Rectal smooth muscle tissue (tissue), 1 donor: ENCODE data around the gene ZNF22.

Source experiments
- H3K27ac ChIP-seq: one replicate; pipeline ENCODE4 v1.7.0; 2013; ENCODE audit warnings: low read depth, low read length, inconsistent platforms
- H3K27me3 ChIP-seq: one replicate; pipeline ENCODE4 v1.7.0; 2013; ENCODE audit warnings: low read length; ENCODE audit not compliant: control insufficient read depth, insufficient read depth
- H3K36me3 ChIP-seq: one replicate; pipeline ENCODE4 v1.7.0; 2013; ENCODE audit warnings: low read length; ENCODE audit not compliant: control insufficient read depth, insufficient read depth
- H3K4me1 ChIP-seq: one replicate; pipeline ENCODE4 v1.7.0; 2013; ENCODE audit warnings: low read length; ENCODE audit not compliant: control insufficient read depth, insufficient read depth
- H3K4me3 ChIP-seq: one replicate; pipeline ENCODE4 v1.7.0; 2013; ENCODE audit warnings: low read length
- H3K9ac ChIP-seq: one replicate; pipeline ENCODE4 v1.7.0; 2013; ENCODE audit warnings: low read length

Gene ZNF22

DNA sequence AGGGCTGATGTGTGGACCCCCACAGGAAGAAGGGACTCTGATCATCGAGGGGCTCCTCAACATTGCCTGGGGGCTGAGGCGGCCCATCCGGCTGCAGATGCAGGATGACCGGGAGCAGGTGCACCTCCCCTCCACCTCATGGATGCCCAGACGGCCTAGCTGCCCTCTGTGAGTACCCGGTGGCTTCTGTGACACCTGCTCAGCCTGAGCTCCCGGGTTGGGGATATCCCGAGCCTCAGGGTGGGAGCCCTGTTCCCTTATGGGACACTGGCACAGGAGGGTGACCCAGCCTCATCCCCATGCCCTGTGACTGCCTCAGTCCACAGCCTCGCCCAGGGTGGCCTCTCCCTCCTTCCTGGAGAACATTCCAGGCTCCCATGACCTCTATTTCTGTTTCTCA is 18.2 kb upstream of the ZNF22 start:
- H3K9ac ChIP-seq = no peak overlapping the region
- H3K27ac ChIP-seq = peak overlapping the region; percentile 82
- peaks cover 34% of the 10 kb centered on the region for H3K4me1 ChIP-seq
- H3K4me3 ChIP-seq = no peak overlapping the region
- H3K36me3 ChIP-seq = peaks cover 9% of the 10 kb centered on the region
- no peaks in the 10 kb centered on the region for H3K27me3 ChIP-seq

DNA sequence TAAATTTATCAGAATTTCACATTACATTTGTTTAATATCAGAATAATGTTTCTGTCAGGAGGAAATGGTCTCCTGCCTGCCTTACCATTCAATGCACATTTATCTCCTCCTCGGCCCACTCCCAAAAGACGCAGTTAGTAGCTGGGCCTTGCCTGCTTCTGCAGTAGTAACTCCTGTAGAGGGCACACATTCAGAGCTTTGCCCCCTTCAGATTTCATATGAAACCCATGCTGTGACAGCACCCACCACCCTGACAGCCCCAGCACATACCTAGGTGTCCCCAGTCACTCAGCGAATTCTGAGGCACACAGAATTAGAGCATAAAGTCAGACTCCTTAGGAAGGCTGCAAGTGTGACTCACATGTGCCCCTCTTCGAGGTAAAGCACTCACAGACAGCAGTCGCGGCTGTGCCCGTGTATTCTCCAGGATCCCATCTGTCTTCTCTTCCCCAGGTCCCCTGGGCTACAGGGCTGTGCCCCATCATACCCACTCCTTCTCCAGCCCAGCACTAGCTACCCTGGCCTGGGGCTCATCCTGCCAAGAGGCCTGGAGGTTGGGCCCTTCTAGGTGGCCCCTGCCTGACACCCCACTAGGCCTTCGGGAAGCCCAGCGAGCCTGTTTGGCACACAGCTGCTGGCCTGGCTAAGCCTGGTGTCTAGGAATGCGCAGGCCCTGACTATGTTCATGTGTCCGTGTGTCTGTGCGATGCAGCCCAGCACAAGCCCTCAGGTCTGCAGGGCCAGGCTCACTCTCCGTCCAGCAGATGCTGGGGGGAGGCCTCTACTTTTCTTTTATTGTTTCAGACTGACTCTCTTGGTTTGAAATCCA is 17.4 kb upstream of the ZNF22 start:
- Histone ChIP-seq H3K4me1 (peaks cover 31% of the 10 kb centered on the region), H3K27ac (no peak overlapping the region), H3K27me3 (no peaks in the 10 kb centered on the region), H3K9ac (no peak overlapping the region), H3K4me3 (no peak overlapping the region), H3K36me3 (peaks cover 9% of the 10 kb centered on the region)

GRCh38 chr10:44983895-44984278 is 16.8 kb upstream of the ZNF22 start:
- peaks cover 31% of the 10 kb centered on the region for H3K4me1 ChIP-seq
- no peaks in the 10 kb centered on the region for H3K27me3 ChIP-seq
- H3K27ac ChIP-seq = no peak overlapping the region
- no peak overlapping the region for H3K4me3 ChIP-seq
- no peak overlapping the region for H3K9ac ChIP-seq
- peaks cover 9% of the 10 kb centered on the region for H3K36me3 ChIP-seq

DNA sequence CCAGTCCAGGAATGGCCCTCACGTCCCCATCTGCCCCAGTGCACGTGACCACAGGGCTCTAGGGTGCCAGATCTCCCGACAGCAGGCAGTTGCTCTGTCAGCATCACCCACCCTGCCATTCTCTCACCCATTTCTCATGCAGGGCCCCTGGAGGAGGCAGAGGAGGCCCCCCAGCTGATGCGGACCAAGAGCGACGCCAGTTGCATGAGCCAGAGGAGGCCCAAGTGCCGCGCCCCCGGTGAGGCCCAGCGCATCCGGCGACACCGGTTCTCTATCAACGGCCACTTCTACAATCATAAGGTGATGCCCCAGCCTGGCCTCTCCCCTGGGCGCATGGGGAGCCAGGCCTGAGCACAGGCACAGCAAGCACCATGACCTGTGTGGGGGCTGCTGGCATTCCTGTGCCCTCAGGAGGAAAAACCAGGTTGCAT is 16.0 kb upstream of the ZNF22 start:
- no peak overlapping the region for H3K9ac ChIP-seq
- no peaks in the 10 kb centered on the region for H3K27me3 ChIP-seq
- no peak overlapping the region for H3K4me3 ChIP-seq
- peaks cover 16% of the 10 kb centered on the region for H3K36me3 ChIP-seq
- no peak overlapping the region for H3K27ac ChIP-seq
- H3K4me1 ChIP-seq = peaks cover 23% of the 10 kb centered on the region

GRCh38 chr10:44985175-44985681 is 15.5 kb upstream of the ZNF22 start:
- peaks cover 19% of the 10 kb centered on the region for H3K36me3 ChIP-seq
- peak overlapping the region; percentile 19 for H3K27ac ChIP-seq
- no peaks in the 10 kb centered on the region for H3K27me3 ChIP-seq
- H3K9ac ChIP-seq = no peak overlapping the region
- H3K4me1 ChIP-seq = peaks cover 19% of the 10 kb centered on the region
- no peak overlapping the region for H3K4me3 ChIP-seq

DNA sequence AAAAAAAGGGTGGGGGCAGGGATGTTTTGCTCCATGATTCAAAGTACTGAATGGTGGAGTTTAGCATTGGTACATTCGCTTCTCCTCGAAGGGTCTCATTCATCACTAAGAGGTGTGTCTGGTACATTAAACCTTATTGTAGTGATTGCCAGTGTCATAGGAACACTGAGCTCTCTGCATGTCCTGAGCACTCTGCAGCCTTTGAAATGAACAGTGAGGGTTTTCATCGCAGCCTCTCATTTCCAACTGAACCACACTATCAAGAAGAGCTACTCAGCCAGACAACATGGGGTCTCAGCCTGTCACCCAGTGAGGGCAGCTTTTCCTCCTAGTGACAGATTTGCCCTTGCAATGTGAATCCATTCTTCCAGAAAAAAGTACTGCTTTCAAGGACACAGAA is 14.5 kb upstream of the ZNF22 start:
- Histone ChIP-seq H3K36me3 (peaks cover 19% of the 10 kb centered on the region), H3K9ac (no peak overlapping the region), H3K27me3 (no peaks in the 10 kb centered on the region), H3K4me3 (no peak overlapping the region), H3K4me1 (peaks cover 9% of the 10 kb centered on the region), H3K27ac (no peak overlapping the region)

DNA sequence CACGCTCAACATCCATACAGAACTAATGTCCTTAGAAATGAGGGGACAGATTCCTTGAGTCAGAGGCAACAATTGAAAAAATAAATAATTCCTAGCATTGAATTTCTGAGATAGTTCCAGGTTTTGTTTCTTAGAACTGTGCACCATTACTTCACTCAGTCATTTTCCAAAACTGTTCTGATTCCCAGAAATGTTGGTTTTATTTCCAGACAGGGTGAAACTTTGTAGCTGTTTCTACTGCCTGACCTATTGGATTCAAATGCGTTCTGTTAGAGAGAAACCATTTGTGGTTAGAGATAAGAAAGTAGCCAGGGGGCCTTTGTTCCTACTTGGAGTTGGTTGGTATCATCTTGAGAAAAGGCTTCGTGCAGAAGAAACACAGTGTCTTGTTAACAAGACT is 14.1 kb upstream of the ZNF22 start:
- Histone ChIP-seq H3K27ac (no peak overlapping the region), H3K27me3 (no peaks in the 10 kb centered on the region), H3K4me3 (no peak overlapping the region), H3K36me3 (peaks cover 22% of the 10 kb centered on the region), H3K9ac (no peak overlapping the region), H3K4me1 (peaks cover 6% of the 10 kb centered on the region)

GRCh38 chr10:44988957-44989585 is 11.7 kb upstream of the ZNF22 start:
- H3K27me3 ChIP-seq = no peaks in the 10 kb centered on the region
- no peak overlapping the region for H3K9ac ChIP-seq
- H3K36me3 ChIP-seq = peaks cover 24% of the 10 kb centered on the region
- H3K4me1 ChIP-seq = peaks cover 2% of the 10 kb centered on the region
- H3K4me3 ChIP-seq = no peak overlapping the region
- no peak overlapping the region for H3K27ac ChIP-seq

GRCh38 chr10:44989597-44990301 is 11.0 kb upstream of the ZNF22 start:
- Histone ChIP-seq H3K4me1 (peaks cover 2% of the 10 kb centered on the region), H3K4me3 (no peak overlapping the region), H3K36me3 (peaks cover 23% of the 10 kb centered on the region), H3K27ac (no peak overlapping the region), H3K9ac (no peak overlapping the region), H3K27me3 (no peaks in the 10 kb centered on the region)

GRCh38 chr10:44990302-44990655 is 10.4 kb upstream of the ZNF22 start:
- Histone ChIP-seq H3K36me3 (peaks cover 17% of the 10 kb centered on the region), H3K27me3 (no peaks in the 10 kb centered on the region), H3K9ac (no peak overlapping the region), H3K4me3 (no peak overlapping the region), H3K4me1 (peaks cover 5% of the 10 kb centered on the region), H3K27ac (no peak overlapping the region)

DNA sequence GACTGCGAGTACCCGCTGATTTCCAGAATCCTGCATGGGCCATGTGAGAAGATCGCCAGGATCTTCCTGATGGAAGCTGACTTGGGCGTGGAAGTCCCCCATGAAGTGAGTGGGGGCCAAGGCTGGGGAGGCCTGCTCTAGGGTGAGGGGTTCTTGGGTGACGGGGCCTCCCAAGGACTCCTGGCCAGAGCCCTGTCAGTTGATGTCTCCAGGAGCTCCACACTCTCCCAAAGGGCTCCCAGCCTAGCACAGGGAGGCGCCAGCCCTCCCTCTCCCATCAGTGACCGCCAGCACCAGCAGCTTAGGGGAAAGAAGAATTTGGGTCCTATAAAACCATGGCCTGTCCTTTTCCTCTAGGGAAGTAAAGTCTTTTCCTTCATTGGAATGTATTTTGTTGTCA is 9.8 kb upstream of the ZNF22 start:
- H3K36me3 ChIP-seq = peaks cover 17% of the 10 kb centered on the region
- peaks cover 12% of the 10 kb centered on the region for H3K4me1 ChIP-seq
- no peak overlapping the region for H3K9ac ChIP-seq
- no peaks in the 10 kb centered on the region for H3K27me3 ChIP-seq
- H3K4me3 ChIP-seq = no peak overlapping the region
- H3K27ac ChIP-seq = no peak overlapping the region

DNA sequence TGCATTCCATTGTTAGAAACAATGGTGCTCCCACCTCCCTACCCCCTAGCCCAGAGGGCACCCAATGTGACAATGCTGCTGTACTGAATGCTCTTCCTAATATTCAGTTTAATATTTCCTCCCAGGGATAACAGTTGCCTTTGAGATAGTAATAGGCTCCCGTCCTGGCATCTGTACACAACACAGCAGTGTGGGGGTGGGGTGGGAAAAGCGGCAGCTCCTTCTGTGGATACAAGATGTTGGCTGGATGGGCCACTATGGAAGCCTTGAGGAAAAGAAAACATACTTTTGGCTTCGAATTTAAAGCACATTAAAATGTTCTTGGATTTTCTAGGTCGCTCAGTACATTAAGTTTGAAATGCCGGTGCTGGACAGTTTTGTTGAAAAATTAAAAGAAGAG is 9.2 kb upstream of the ZNF22 start:
- Histone ChIP-seq H3K27ac (no peak overlapping the region), H3K27me3 (no peaks in the 10 kb centered on the region), H3K4me3 (no peak overlapping the region), H3K9ac (no peak overlapping the region), H3K4me1 (peaks cover 18% of the 10 kb centered on the region), H3K36me3 (peaks cover 17% of the 10 kb centered on the region)
